WERI-Rb-1 (cell line): Measurements from ENCODE around the gene PARP9.

ENCODE experiments used
- DNase-seq: peaks from one replicate; pipeline ENCODE4 v3.0.0-alpha.2; 2020
- H3K27ac ChIP-seq: fragments of 250-450 bp; sonication (Bioruptor Pico); 2 replicates; pipeline ENCODE4 v1.5.1; 2020; ENCODE audit warnings: mild to moderate bottlenecking, moderate library complexity
- H3K27me3 ChIP-seq: fragments of 250-450 bp; sonication (Bioruptor Pico); 2 replicates; pipeline ENCODE4 v1.5.1; 2021; ENCODE audit warnings: mild to moderate bottlenecking, low read depth, moderate library complexity; ENCODE audit not compliant: insufficient read depth, severe bottlenecking
- H3K36me3 ChIP-seq: fragments of 250-450 bp; sonication (Bioruptor Pico); 2 replicates; pipeline ENCODE4 v1.5.1; 2020; ENCODE audit warnings: mild to moderate bottlenecking, moderate library complexity
- H3K4me3 ChIP-seq: 2 replicates; pipeline ENCODE4 v1.5.1; 2011; ENCODE audit warnings: low read depth, mild to moderate bottlenecking, control low read depth, low read length
- H3K9me3 ChIP-seq: fragments of 250-450 bp; sonication (Bioruptor Pico); 2 replicates; pipeline ENCODE4 v1.5.1; 2021; ENCODE audit warnings: mild to moderate bottlenecking, moderate library complexity; ENCODE audit not compliant: severe bottlenecking
- TF ChIP-seq, protein P1 (sequence below): IDR thresholded peaks from 2 replicates; pipeline ENCODE4 v1.5.1; 2011; ENCODE audit warnings: low read depth, mild to moderate bottlenecking, control low read depth, inconsistent platforms, low read length

The PARP9 gene

DNA sequence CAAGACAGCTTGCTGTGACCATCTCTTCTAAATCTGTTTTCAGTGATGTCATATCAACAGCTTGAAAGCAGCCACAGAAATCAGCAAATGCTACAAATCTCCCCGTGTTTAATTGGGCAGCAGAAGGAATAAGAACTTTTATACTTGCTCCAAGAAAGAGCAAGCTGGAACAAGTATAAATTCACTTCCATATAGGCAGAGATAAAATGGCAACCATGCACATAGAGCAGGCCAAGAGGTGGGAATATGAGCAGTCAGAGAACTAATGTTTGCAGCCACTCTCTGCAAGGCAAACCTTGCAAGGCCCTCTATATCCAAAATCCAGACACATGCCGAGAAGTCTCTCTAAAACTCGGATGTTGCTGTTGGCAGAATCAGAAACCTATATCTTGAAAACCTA lies 16.0 kb downstream of the PARP9 start:
- Histone ChIP-seq H3K9me3 (no peaks in the 10 kb centered on the region), H3K27ac (no peak overlapping the region), H3K27me3 (no peaks in the 10 kb centered on the region), H3K4me3 (no peak overlapping the region), H3K36me3 (no peaks in the 10 kb centered on the region)
- no peak for DNase-seq
- TF ChIP-seq, protein P1, sequence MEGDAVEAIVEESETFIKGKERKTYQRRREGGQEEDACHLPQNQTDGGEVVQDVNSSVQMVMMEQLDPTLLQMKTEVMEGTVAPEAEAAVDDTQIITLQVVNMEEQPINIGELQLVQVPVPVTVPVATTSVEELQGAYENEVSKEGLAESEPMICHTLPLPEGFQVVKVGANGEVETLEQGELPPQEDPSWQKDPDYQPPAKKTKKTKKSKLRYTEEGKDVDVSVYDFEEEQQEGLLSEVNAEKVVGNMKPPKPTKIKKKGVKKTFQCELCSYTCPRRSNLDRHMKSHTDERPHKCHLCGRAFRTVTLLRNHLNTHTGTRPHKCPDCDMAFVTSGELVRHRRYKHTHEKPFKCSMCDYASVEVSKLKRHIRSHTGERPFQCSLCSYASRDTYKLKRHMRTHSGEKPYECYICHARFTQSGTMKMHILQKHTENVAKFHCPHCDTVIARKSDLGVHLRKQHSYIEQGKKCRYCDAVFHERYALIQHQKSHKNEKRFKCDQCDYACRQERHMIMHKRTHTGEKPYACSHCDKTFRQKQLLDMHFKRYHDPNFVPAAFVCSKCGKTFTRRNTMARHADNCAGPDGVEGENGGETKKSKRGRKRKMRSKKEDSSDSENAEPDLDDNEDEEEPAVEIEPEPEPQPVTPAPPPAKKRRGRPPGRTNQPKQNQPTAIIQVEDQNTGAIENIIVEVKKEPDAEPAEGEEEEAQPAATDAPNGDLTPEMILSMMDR, result no peak

DNA sequence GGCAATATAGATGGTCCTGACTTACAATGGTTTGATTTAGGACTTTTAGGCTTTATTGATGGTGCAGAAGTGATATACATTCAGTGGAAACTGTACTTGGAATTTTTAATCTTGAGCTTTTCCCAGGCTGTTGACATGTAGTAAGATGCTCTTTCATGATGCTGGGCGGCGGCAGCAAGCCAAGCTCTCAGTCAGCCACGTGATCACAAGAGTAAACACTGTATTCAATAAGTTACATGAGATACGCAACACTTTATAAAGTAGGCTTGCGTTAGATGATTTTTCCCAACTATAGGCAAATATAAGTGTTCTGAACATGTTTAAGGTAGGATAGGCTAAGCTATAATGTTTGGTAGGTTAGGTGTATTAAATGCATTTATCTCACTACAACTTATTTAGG lies 17.9 kb downstream of the PARP9 start:
- no peaks in the 10 kb centered on the region for H3K27me3 ChIP-seq
- no peak for DNase-seq
- no peak overlapping the region for H3K4me3 ChIP-seq
- TF ChIP-seq, protein P1, result no peak
- H3K9me3 ChIP-seq, result no peaks in the 10 kb centered on the region
- no peaks in the 10 kb centered on the region for H3K36me3 ChIP-seq
- no peak overlapping the region for H3K27ac ChIP-seq

DNA sequence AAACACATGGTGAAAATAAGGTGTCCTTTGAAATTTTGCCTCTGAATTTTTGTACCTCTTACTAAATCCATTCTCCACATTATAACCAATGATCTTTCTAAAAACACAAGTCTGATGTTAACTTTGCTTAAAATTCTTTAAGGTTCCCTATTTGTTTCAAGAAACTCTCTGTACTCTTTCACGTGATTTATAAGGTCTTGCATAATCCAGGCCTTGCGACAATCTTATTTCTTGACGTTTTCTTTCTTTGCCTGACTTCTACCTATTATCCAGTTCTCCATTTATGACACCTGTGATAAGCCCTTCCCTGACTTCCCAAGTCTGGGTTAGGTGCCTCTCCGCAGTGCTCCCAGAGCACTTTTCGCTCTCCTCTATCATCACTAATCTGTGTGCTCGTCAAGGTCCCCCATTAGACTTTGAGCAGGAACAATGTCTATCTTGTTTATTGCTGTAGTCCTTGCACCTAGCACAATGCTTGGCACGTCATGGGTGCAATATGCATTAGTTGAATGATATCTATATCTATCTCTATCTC lies 25.1 kb downstream of the PARP9 start:
- Histone ChIP-seq H3K27me3 (no peaks in the 10 kb centered on the region), H3K4me3 (no peak overlapping the region), H3K27ac (no peak overlapping the region), H3K36me3 (no peaks in the 10 kb centered on the region), H3K9me3 (no peaks in the 10 kb centered on the region)
- TF ChIP-seq, protein P1, result no peak
- DNase-seq, result no peak

DNA sequence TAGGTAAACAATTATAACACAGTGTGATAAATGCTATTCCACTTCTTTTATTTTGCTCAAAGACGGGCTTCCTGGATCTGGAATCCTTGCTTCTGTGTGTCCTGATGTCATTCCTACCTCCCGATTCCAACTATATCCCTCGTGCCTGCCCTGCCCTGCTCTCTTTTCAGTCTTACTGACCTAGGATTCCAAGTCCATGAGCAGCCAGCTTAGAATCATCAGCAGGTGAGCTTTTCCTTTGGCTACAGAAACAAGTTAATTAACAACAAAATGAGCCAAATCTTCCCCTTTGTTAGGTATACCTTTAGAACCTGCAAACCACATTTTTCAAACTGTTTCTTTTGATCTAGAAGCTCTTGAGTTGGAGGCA lies 27.5 kb downstream of the PARP9 start:
- Histone ChIP-seq H3K9me3 (no peaks in the 10 kb centered on the region), H3K27me3 (no peaks in the 10 kb centered on the region), H3K36me3 (no peaks in the 10 kb centered on the region; the same call in 1 of the 2 replicates), H3K27ac (no peak overlapping the region), H3K4me3 (no peak overlapping the region)
- TF ChIP-seq, protein P1, result no peak
- no peak for DNase-seq

DNA sequence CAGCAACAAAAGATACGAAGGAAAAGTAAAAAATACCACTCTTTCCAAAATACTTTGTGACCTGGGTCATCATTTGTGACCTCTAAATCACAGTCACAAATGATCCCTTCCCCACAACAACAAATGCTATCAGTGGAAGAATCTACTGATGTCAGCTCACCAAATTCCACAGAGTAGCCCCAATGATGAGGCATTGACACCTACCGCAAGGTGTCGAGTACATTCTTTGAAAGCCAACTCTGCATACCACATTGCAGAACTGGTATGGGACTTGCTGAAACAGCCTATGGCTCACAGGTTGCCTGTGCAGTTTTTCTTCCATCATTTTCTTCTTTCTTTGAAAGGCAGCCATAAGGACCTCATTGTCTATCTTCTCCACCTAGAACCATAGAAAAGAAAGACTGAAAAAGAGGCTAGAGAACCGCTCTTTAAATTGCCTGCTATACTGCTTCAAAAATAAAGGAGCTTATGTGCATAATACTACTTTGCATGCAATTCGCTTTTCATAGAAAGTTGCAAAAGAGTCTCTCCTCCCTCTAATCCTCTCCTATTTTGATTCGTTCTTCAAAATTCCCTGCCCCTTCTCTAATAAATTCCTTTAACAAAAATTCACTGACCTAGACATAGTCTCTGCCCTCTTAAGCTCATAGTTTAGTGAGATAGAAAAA lies 28.0 kb downstream of the PARP9 start:
- Histone ChIP-seq H3K4me3 (no peak overlapping the region), H3K9me3 (no peaks in the 10 kb centered on the region), H3K27me3 (no peaks in the 10 kb centered on the region), H3K27ac (no peak overlapping the region), H3K36me3 (no peaks in the 10 kb centered on the region; the same call in 1 of the 2 replicates)
- TF ChIP-seq, protein P1, result no peak
- no peak for DNase-seq

DNA sequence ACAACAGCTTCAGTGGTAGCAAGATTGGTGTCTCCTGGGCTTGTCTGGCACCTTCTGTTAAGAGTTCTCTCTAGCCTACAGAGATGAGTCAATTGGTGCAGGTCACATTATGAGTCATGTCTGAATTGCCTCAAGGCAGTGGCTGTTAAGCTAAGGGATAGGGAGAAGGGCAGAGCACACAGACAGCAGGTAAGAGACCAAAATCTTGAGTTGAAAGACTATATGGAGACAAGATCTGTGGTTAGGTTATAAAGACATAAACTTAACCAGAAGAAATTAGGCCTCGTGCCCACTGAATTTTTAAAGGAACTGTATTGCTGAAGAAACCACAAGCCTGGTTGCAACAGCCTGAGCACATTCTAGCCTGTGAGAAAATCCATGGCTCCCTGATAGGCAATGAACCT lies 30.2 kb downstream of the PARP9 start:
- Histone ChIP-seq H3K4me3 (no peak overlapping the region), H3K9me3 (no peaks in the 10 kb centered on the region), H3K36me3 (no peaks in the 10 kb centered on the region; the same call in 1 of the 2 replicates), H3K27me3 (no peaks in the 10 kb centered on the region), H3K27ac (no peak overlapping the region)
- DNase-seq, result no peak
- TF ChIP-seq, protein P1, result no peak
